SU-DHL-6 (cell line): ENCODE data around the gene AZGP1.

Experiments used
- EZH2phosphoT487 ChIP-seq: fragments of 200-600 bp; sonication (generic), shearing (Covaris generic); conservative IDR thresholded peaks from 2 replicates; pipeline ENCODE4 v1.6.1; 2018; ENCODE audit warnings: mild to moderate bottlenecking, antibody characterized with exemption, low read length, moderate library complexity, mixed read lengths
- TF ChIP-seq, protein P1 (sequence below): fragments of 200-600 bp; sonication (generic); IDR thresholded peaks from one replicate; pipeline ENCODE4 v1.5.1; 2017; ENCODE audit warnings: antibody characterized with exemption, mild to moderate bottlenecking, low read length, moderate library complexity; ENCODE audit not compliant: insufficient read depth, poor library complexity, severe bottlenecking

DNA sequence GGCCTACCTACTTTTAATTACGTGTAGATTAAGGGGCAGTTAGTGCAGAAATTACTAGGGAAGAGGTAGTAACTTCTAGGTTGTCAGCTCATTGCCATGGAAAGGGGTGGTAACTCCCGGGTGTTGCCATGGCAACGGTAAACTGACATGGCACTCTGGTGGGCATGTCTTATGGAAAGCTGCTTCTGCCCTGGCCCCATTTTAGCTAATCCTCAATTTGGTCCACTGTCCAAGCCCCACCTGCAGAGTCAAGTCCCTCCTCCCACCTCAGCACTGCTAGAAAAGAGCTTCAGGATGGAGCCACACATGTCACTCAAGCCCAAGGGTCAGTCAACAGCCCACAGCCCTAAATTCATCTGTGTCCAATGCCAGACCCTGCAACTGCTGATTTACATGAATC, 32.1 kb upstream of the AZGP1 start:
- TF ChIP-seq, protein P1, sequence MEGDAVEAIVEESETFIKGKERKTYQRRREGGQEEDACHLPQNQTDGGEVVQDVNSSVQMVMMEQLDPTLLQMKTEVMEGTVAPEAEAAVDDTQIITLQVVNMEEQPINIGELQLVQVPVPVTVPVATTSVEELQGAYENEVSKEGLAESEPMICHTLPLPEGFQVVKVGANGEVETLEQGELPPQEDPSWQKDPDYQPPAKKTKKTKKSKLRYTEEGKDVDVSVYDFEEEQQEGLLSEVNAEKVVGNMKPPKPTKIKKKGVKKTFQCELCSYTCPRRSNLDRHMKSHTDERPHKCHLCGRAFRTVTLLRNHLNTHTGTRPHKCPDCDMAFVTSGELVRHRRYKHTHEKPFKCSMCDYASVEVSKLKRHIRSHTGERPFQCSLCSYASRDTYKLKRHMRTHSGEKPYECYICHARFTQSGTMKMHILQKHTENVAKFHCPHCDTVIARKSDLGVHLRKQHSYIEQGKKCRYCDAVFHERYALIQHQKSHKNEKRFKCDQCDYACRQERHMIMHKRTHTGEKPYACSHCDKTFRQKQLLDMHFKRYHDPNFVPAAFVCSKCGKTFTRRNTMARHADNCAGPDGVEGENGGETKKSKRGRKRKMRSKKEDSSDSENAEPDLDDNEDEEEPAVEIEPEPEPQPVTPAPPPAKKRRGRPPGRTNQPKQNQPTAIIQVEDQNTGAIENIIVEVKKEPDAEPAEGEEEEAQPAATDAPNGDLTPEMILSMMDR, result no peak
- TF ChIP-seq EZH2phosphoT487, result no peak
